A549 treated with ZK216348 at 1 μM for 4 hours (cell line): ENCODE results near the gene NAT8. TPM values are rescaled to one million over a fixed set of nuclear protein-coding genes. Genes with fewer than 3 reads are reported as not detected.

Experiments used
- total RNA-seq: library from RNA; stranded (reverse); fragments of 200-300 nt; extraction: Qiagen RNA extraction; gene quantifications from 5 replicates; pipeline ENCODE4 v1.2.3, GENCODE V29; 2022; ENCODE audit warnings: low read depth

The NAT8 gene, protein sequence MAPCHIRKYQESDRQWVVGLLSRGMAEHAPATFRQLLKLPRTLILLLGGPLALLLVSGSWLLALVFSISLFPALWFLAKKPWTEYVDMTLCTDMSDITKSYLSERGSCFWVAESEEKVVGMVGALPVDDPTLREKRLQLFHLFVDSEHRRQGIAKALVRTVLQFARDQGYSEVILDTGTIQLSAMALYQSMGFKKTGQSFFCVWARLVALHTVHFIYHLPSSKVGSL
- not detected in 5 replicates for total RNA-seq

DNA sequence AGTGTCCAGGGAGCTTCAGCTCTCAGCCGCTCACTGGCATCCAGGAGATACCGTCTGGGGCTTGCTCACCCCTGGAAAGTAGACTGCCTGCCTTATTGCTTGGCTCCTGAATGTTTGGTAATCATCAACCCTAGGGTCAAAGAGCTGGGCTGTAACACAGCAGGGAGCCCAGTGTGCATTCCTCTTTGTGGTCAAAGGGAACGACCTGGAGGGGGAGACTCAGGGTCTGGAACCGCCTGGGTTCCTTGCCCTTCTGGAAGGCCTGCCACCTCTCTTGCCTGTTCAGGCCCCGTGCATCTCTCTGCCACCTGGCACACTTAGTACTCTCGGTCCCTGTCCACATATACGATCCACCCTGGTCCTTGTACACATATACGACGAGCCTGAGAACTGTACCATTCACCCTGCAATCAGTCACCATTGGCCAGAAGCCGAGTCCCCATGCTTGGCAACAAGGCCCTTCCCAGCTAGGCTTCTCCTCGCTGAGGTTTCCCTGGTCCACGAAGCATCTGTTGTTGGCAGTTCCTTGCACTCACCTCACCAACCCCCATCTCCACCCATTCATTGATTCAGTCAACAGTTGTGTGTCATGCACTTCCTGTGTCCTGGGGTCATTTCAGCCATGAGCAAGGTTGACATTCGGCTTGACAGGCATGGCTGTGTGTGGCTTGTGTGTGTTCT, at the start of gene NAT8:
TSS of gene NAT8 (minus strand) at position 85 of the 681 bp plus-strand sequence. CDS start 794 bp downstream, outside the sequence.

Other genes with a start within 250 kb of the NAT8 start
- gene TPRKB, start 94.9 kb upstream of the NAT8 start, total RNA-seq, result 64.9 to 139 TPM (median 70.7 TPM) in 5 replicates
- 28.7 to 38.6 TPM (median 36.5 TPM) in 5 replicates for gene DUSP11, start 137.7 kb upstream of the NAT8 start, total RNA-seq
- not detected in 5 replicates for gene C2orf78, start 141.8 kb upstream of the NAT8 start, total RNA-seq
- gene STAMBP, start 186.5 kb upstream of the NAT8 start, total RNA-seq, result 42.3 to 54.2 TPM (median 49.9 TPM) in 5 replicates